T-helper 2 cell treated with Interferon-gamma antibody and Interleukin-4, amounts not matched to agents 5 μg/mL and 100 μg/mL, for 36 hours (primary cell): ENCODE data around the gene NKAIN2.

Source experiments
- DNase-seq: peaks from one replicate; pipeline ENCODE4 v3.0.0; 2021; ENCODE audit warnings: low spot score
- H3K27ac Mint-ChIP-seq: one replicate; pipeline ENCODE4 v1.8.0; 2021; ENCODE audit warnings: mild to moderate bottlenecking, mixed read lengths
- H3K27me3 Mint-ChIP-seq: one replicate; pipeline ENCODE4 v1.8.0; 2021; ENCODE audit warnings: low read depth, mixed read lengths
- H3K36me3 Mint-ChIP-seq: one replicate; pipeline ENCODE4 v1.8.0; 2021; ENCODE audit warnings: low read depth, mixed read lengths
- H3K4me1 Mint-ChIP-seq: one replicate; pipeline ENCODE4 v1.8.0; 2021; ENCODE audit warnings: low read depth, mixed read lengths
- H3K4me3 Mint-ChIP-seq: one replicate; pipeline ENCODE4 v1.8.0; 2022; ENCODE audit warnings: mild to moderate bottlenecking, moderate library complexity, mixed read lengths
- H3K9me3 Mint-ChIP-seq: one replicate; pipeline ENCODE4 v1.8.0; 2021; ENCODE audit warnings: mixed read lengths

NKAIN2 gene

DNA sequence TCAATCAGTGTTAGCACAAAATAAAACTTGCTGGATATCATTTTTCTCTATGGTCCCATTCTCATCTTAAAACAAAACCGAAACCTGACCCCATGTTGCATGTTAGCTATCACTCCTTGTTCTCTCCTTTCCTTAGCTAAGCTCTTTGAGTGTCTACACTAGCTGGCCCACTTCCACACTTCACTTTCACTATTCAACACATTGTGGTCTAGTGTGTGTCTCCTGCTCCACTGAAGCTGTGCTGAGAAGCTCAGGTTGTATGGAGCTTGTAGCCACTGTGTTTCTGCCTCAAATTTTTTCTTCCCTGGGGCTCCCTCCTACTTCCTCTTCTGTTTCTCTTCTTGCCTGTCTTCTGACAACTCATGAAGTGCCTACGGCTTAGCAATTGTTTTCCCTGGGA, 223.0 kb downstream of the NKAIN2 start:
- Mint-ChIP-seq H3K36me3 (no peaks in the 10 kb centered on the region), H3K4me3 (no peak overlapping the region), H3K4me1 (no peaks in the 10 kb centered on the region), H3K27ac (no peak overlapping the region), H3K27me3 (no peaks in the 10 kb centered on the region), H3K9me3 (no peaks in the 10 kb centered on the region)
- no peak for DNase-seq

GRCh38 chr6:124027392-124027791, 223.7 kb downstream of the NKAIN2 start:
- no peaks in the 10 kb centered on the region for H3K36me3 Mint-ChIP-seq

GRCh38 chr6:124028117-124028516, 224.5 kb downstream of the NKAIN2 start:
- Mint-ChIP-seq H3K27ac (no peak overlapping the region), H3K4me3 (no peak overlapping the region), H3K9me3 (no peaks in the 10 kb centered on the region), H3K36me3 (no peaks in the 10 kb centered on the region), H3K4me1 (no peaks in the 10 kb centered on the region), H3K27me3 (no peaks in the 10 kb centered on the region)
- DNase-seq, result no peak

More at GRCh38 chr6:124027392-124027791, 223.7 kb downstream of the NKAIN2 start:
- Mint-ChIP-seq H3K4me1 (no peaks in the 10 kb centered on the region), H3K27ac (no peak overlapping the region), H3K9me3 (no peaks in the 10 kb centered on the region), H3K27me3 (no peaks in the 10 kb centered on the region), H3K4me3 (no peak overlapping the region)
- no peak for DNase-seq

GRCh38 chr6:124029567-124029966, 225.9 kb downstream of the NKAIN2 start:
- Mint-ChIP-seq H3K27ac (no peak overlapping the region), H3K36me3 (no peaks in the 10 kb centered on the region), H3K9me3 (no peaks in the 10 kb centered on the region), H3K4me3 (no peak overlapping the region), H3K4me1 (no peaks in the 10 kb centered on the region), H3K27me3 (no peaks in the 10 kb centered on the region)
- DNase-seq, result no peak

GRCh38 chr6:124033501-124033900, 229.8 kb downstream of the NKAIN2 start:
- no peak overlapping the region for H3K27ac Mint-ChIP-seq
- H3K36me3 Mint-ChIP-seq, result no peaks in the 10 kb centered on the region
- no peak for DNase-seq
- H3K4me3 Mint-ChIP-seq, result no peak overlapping the region
- H3K9me3 Mint-ChIP-seq, result no peaks in the 10 kb centered on the region
- H3K4me1 Mint-ChIP-seq, result no peaks in the 10 kb centered on the region
- no peaks in the 10 kb centered on the region for H3K27me3 Mint-ChIP-seq

GRCh38 chr6:124036384-124036783, 232.7 kb downstream of the NKAIN2 start:
- no peak for DNase-seq
- Mint-ChIP-seq H3K9me3 (no peaks in the 10 kb centered on the region), H3K4me1 (no peaks in the 10 kb centered on the region), H3K27ac (no peak overlapping the region), H3K27me3 (no peaks in the 10 kb centered on the region), H3K4me3 (no peak overlapping the region), H3K36me3 (no peaks in the 10 kb centered on the region)

DNA sequence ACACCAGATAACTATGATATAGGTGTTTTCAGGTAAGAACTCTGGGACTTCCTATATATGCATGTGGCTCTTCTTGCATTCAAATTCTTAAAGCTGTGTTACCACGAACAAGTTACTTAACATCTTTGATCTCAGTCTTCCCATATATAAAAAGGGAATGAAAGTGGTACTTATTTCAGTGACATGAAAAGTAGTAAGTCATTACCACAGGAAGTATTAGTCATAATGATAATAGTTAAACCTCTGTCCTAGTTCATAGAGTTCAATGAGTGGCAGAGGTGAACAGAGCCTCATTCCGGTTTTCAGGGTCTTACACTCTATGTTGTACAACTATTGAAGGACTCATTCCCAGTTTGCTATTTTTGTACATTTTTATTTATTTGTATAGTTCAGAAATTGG, 237.0 kb downstream of the NKAIN2 start:
- Mint-ChIP-seq H3K4me3 (no peak overlapping the region), H3K4me1 (no peaks in the 10 kb centered on the region), H3K27ac (no peak overlapping the region), H3K9me3 (no peaks in the 10 kb centered on the region), H3K27me3 (no peaks in the 10 kb centered on the region), H3K36me3 (no peaks in the 10 kb centered on the region)
- no peak for DNase-seq

- peaks cover 5% of the 10 kb centered on the region for H3K9me3 Mint-ChIP-seq
- no peaks in the 10 kb centered on the region for H3K36me3 Mint-ChIP-seq
- H3K27me3 Mint-ChIP-seq, result peaks cover 3% of the 10 kb centered on the region
- H3K27ac Mint-ChIP-seq, result no peak overlapping the region
- peaks cover 8% of the 10 kb centered on the region for H3K4me1 Mint-ChIP-seq
- no peak overlapping the region for H3K4me3 Mint-ChIP-seq
- no peak for DNase-seq
These were observed 248.5 kb downstream of the NKAIN2 start for GRCh38 chr6:124052120-124052519.

GRCh38 chr6:124053315-124053714, 249.7 kb downstream of the NKAIN2 start:
- Mint-ChIP-seq H3K4me1 (peaks cover 8% of the 10 kb centered on the region), H3K4me3 (no peak overlapping the region), H3K36me3 (no peaks in the 10 kb centered on the region), H3K9me3 (peaks cover 5% of the 10 kb centered on the region), H3K27me3 (peaks cover 3% of the 10 kb centered on the region), H3K27ac (no peak overlapping the region)
- no peak for DNase-seq

DNA sequence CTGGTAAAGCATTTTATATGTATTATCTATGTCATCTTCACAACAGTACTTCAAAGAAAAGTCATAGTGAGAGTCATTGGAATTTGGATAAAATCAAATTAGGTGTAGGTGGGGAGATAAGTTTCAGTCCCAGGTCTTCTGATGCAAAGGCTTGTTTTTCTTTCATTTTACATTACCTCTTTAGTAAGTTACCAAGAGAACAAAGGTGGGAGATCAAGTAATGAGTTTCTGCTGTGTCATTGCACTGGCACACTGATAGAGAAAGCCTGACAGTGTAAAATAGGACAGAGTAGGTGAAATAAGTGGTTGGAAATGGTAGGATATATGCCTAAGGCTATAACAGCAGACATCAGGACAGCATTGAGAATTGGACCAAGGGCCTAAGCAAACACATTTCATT, 250.4 kb downstream of the NKAIN2 start:
- peaks cover 5% of the 10 kb centered on the region for H3K9me3 Mint-ChIP-seq
- H3K27ac Mint-ChIP-seq, result peak overlapping the region; percentile 3
- H3K36me3 Mint-ChIP-seq, result no peaks in the 10 kb centered on the region
- DNase-seq, result no peak
- peaks cover 3% of the 10 kb centered on the region for H3K27me3 Mint-ChIP-seq
- no peak overlapping the region for H3K4me3 Mint-ChIP-seq
- peaks cover 8% of the 10 kb centered on the region for H3K4me1 Mint-ChIP-seq

DNA sequence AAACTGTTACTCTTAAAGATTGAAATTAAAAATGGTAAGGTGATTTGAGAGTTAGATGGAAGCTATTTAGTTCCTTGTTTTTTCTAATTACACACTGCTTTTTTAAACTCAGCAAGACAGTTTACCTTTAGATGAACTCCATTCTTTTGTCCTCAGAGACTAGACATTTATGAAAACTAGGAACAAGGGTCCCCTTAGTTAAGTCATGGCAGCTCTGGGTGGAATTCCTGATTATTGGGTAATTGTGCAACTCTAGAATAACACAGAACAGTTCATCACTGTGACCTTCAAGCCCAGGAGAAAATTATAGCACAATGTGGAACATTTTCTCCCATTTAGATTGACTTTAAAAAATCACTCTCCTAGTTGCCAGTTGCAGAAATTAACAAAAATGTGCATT, 251.7 kb downstream of the NKAIN2 start:
- H3K27me3 Mint-ChIP-seq, result peaks cover 3% of the 10 kb centered on the region
- H3K9me3 Mint-ChIP-seq, result peaks cover 5% of the 10 kb centered on the region
- H3K36me3 Mint-ChIP-seq, result no peaks in the 10 kb centered on the region
- no peak overlapping the region for H3K4me3 Mint-ChIP-seq
- H3K27ac Mint-ChIP-seq, result no peak overlapping the region
- no peak for DNase-seq
- peaks cover 8% of the 10 kb centered on the region for H3K4me1 Mint-ChIP-seq

- no peak overlapping the region for H3K4me3 Mint-ChIP-seq
- H3K36me3 Mint-ChIP-seq, result no peaks in the 10 kb centered on the region
- no peak for DNase-seq
- no peak overlapping the region for H3K27ac Mint-ChIP-seq
- H3K4me1 Mint-ChIP-seq, result peaks cover 8% of the 10 kb centered on the region
- peaks cover 3% of the 10 kb centered on the region for H3K27me3 Mint-ChIP-seq
- H3K9me3 Mint-ChIP-seq, result peaks cover 5% of the 10 kb centered on the region
These were observed 252.3 kb downstream of the NKAIN2 start for GRCh38 chr6:124055963-124056362.

- Mint-ChIP-seq H3K9me3 (peaks cover 5% of the 10 kb centered on the region), H3K4me3 (no peak overlapping the region), H3K36me3 (no peaks in the 10 kb centered on the region), H3K27me3 (peaks cover 3% of the 10 kb centered on the region), H3K4me1 (peaks cover 8% of the 10 kb centered on the region), H3K27ac (no peak overlapping the region)
- DNase-seq, result no peak
These were observed 253.0 kb downstream of the NKAIN2 start for GRCh38 chr6:124056407-124057334.

- H3K4me3 Mint-ChIP-seq, result no peak overlapping the region
- DNase-seq, result no peak
- H3K9me3 Mint-ChIP-seq, result peaks cover 4% of the 10 kb centered on the region
- H3K27me3 Mint-ChIP-seq, result peaks cover 3% of the 10 kb centered on the region
- no peak overlapping the region for H3K27ac Mint-ChIP-seq
- H3K4me1 Mint-ChIP-seq, result peaks cover 8% of the 10 kb centered on the region
- H3K36me3 Mint-ChIP-seq, result no peaks in the 10 kb centered on the region
These were observed 253.8 kb downstream of the NKAIN2 start for GRCh38 chr6:124057461-124057860.
